ENCODE measurements around the gene UBL4B.
"Not testable (repeated sequence)": the region's sequence is repeated elsewhere in the genome, so short reads cannot be mapped to it uniquely, and the experiment has no call there.

UBL4B gene
- 0 reads per million in 2 donors for total RNA-seq

- DNase-seq, result no peak
Measured at GRCh38 chr1:110112143-110112542, at the start of gene UBL4B. Gene UBL4B (plus strand): TSS chr1:110112443. CDS start chr1:110112535, 92 bp downstream.

GRCh38 chr1:110062612-110063011 lies 49.6 kb upstream of the UBL4B start:
- no peak for DNase-seq

- no peak for DNase-seq
Measured at GRCh38 chr1:110063781-110064180, 48.5 kb upstream of the UBL4B start.

GRCh38 chr1:110064576-110065337 lies 47.5 kb upstream of the UBL4B start:
- DNase-seq, result no peak

- no peak for DNase-seq
Measured at GRCh38 chr1:110065841-110066240, 46.4 kb upstream of the UBL4B start.

- no peak for DNase-seq
Measured at GRCh38 chr1:110067479-110067892, 44.8 kb upstream of the UBL4B start.

GRCh38 chr1:110067893-110068645 lies 44.2 kb upstream of the UBL4B start:
- DNase-seq, result no peak

GRCh38 chr1:110068646-110069403 lies 43.4 kb upstream of the UBL4B start:
- no peak for DNase-seq

GRCh38 chr1:110069404-110070281 lies 42.6 kb upstream of the UBL4B start:
- DNase-seq, result no peak

GRCh38 chr1:110070282-110070669 lies 42.0 kb upstream of the UBL4B start:
- DNase-seq, result no peak

- DNase-seq, result no peak
Measured at GRCh38 chr1:110070671-110071242, 41.5 kb upstream of the UBL4B start, which contains the start of gene ALX3. Gene ALX3 (minus strand): TSS chr1:110070672. CDS start chr1:110070612, 60 bp downstream.

- no peak for DNase-seq
Measured at GRCh38 chr1:110074166-110074565, 38.1 kb upstream of the UBL4B start.

GRCh38 chr1:110076789-110077500 lies 35.3 kb upstream of the UBL4B start:
- no peak for DNase-seq

- not testable (repeated sequence) for DNase-seq
Measured at GRCh38 chr1:110079995-110080394, 32.2 kb upstream of the UBL4B start.

GRCh38 chr1:110081061-110081460 lies 31.2 kb upstream of the UBL4B start:
- no peak for DNase-seq

GRCh38 chr1:110082477-110082876 lies 29.8 kb upstream of the UBL4B start:
- DNase-seq, result no peak

GRCh38 chr1:110083061-110083865 lies 29.0 kb upstream of the UBL4B start:
- DNase-seq, result no peak

GRCh38 chr1:110083866-110084226 lies 28.4 kb upstream of the UBL4B start:
- no peak for DNase-seq

GRCh38 chr1:110084227-110085078 lies 27.8 kb upstream of the UBL4B start:
- no peak for DNase-seq
